ENCODE measurements around the gene PDZK1IP1. TPM values are rescaled to one million over a fixed set of nuclear protein-coding genes. Genes with fewer than 3 reads are reported as not detected.
"Not testable (repeated sequence)": the region's sequence is repeated elsewhere in the genome, so short reads cannot be mapped to it uniquely, and the experiment has no call there.

Gene PDZK1IP1
- total and polyA plus RNA-seq, 12 donors: 0.17 to 16.9 (median 3.8) TPM

GRCh38 chr1:47194311-47194710 lies 4.5 kb upstream of the PDZK1IP1 start:
- intact Hi-C loops (cut with DNase I): loop anchor here in 1 of 2 donors (5.0 kb wide), 2 partner anchors 68 to 228 kb away; no protein-coding TSS in a partner anchor
- H3K27me3 ChIP-seq: no peaks in the 10 kb centered on the region
- no peaks in the 10 kb centered on the region for H3K36me3 ChIP-seq (replicated peaks in 1 of 2)

GRCh38 chr1:47193496-47193895 lies 3.7 kb upstream of the PDZK1IP1 start:
- not testable (repeated sequence) for H3K36me3 ChIP-seq (replicated peaks in 1 of 2); H3K4me1 ChIP-seq (replicated peaks in 1 of 2); H3K9me3 ChIP-seq (replicated peaks in 1 of 3); H3K27ac ChIP-seq; H3K27me3 ChIP-seq; H3K4me3 ChIP-seq
- 67 to 79% (median 73%) methylated on average over 10 of the region's 10 CpGs for WGBS, 4 donors
- DNase-seq: peak in 3 of 7 donors; percentile 10 to 28 (median 15)
- intact Hi-C loops (cut with DNase I): loop anchor here in 1 of 2 donors (5.0 kb wide), 2 partner anchors 69 to 229 kb away; no protein-coding TSS in a partner anchor

More at GRCh38 chr1:47194311-47194710, 4.5 kb upstream of the PDZK1IP1 start:
- no peak for TF ChIP-seq POLR2A (IDR thresholded peaks at IDR 0.05)
- TF ChIP-seq, protein P1, sequence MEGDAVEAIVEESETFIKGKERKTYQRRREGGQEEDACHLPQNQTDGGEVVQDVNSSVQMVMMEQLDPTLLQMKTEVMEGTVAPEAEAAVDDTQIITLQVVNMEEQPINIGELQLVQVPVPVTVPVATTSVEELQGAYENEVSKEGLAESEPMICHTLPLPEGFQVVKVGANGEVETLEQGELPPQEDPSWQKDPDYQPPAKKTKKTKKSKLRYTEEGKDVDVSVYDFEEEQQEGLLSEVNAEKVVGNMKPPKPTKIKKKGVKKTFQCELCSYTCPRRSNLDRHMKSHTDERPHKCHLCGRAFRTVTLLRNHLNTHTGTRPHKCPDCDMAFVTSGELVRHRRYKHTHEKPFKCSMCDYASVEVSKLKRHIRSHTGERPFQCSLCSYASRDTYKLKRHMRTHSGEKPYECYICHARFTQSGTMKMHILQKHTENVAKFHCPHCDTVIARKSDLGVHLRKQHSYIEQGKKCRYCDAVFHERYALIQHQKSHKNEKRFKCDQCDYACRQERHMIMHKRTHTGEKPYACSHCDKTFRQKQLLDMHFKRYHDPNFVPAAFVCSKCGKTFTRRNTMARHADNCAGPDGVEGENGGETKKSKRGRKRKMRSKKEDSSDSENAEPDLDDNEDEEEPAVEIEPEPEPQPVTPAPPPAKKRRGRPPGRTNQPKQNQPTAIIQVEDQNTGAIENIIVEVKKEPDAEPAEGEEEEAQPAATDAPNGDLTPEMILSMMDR (IDR thresholded peaks at IDR 0.05): no peak
- Histone ChIP-seq H3K9me3 (replicated peaks in 1 of 3) (no peaks in the 10 kb centered on the region), H3K4me3 (no peak overlapping the region), H3K4me1 (replicated peaks in 1 of 2) (peaks cover 6 to 8% of the 10 kb centered on the region in 2 donors), H3K27ac (no peak overlapping the region)
- DNase-seq: peak in 2 of 7 donors; percentile 2 to 4

GRCh38 chr1:47192458-47193384 lies 2.9 kb upstream of the PDZK1IP1 start:
- peak; percentile 67 to 88 (median 78) for DNase-seq

DNA sequence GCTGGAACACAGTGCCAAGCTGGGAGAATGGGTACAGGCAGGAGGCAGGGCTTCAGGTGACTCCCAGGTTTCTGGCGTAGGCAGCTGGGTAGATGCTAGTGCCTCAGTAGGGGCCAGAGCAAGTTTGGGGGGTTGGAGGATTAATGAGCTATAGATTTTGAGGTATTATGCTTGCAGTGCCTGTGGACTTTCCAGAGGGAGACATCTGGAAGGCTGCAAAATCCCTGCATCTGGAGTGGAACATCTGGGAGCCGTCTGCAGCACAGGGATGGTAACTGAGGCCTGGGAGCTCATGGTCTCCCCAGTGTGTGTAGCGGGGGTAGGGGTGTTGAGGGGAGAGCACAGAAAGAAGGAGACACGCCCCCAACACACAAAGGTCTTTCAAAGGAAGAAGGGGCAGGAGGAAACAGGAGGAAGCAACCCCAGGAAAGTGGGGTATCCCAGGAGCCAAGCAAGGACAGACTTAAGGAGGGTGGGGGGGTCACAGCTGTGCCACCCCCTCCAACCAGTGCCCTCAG lies 2.2 kb upstream of the PDZK1IP1 start:
- DNase-seq: peak in 3 of 7 donors; percentile 8 to 27 (median 12)
- peaks cover 6 to 8% of the 10 kb centered on the region in 2 donors for H3K4me1 ChIP-seq (replicated peaks in 1 of 2)
- no peak for TF ChIP-seq POLR2A (IDR thresholded peaks at IDR 0.05)
- TF ChIP-seq, protein P1 (IDR thresholded peaks at IDR 0.05): no peak
- H3K9me3 ChIP-seq (replicated peaks in 1 of 3): no peaks in the 10 kb centered on the region
- H3K36me3 ChIP-seq (replicated peaks in 1 of 2): no peaks in the 10 kb centered on the region
- no peak overlapping the region for H3K4me3 ChIP-seq
- WGBS, 4 donors: 69 to 79% (median 72%) methylated on average over 3 to 4 of the region's 4 CpGs
- no peaks in the 10 kb centered on the region for H3K27me3 ChIP-seq
- no peak overlapping the region for H3K27ac ChIP-seq
- intact Hi-C loops (cut with DNase I): loop anchor here in 1 of 2 donors (5.0 kb wide), 2 partner anchors 70 to 230 kb away; no protein-coding TSS in a partner anchor

More at GRCh38 chr1:47192458-47193384, 2.9 kb upstream of the PDZK1IP1 start:
- WGBS, 4 donors: 8 to 11% (median 11%) methylated on average over 9 to 10 of the region's 10 CpGs
- peaks cover 6 to 8% of the 10 kb centered on the region in 2 donors for H3K4me1 ChIP-seq (replicated peaks in 1 of 2)
- no peak overlapping the region for H3K4me3 ChIP-seq
- no peaks in the 10 kb centered on the region for H3K36me3 ChIP-seq (replicated peaks in 1 of 2)
- H3K9me3 ChIP-seq (replicated peaks in 1 of 3): no peaks in the 10 kb centered on the region
- no peak overlapping the region for H3K27ac ChIP-seq
- H3K27me3 ChIP-seq: no peaks in the 10 kb centered on the region
- intact Hi-C loops (cut with DNase I): loop anchor here in 1 of 2 donors (5.0 kb wide), 2 partner anchors 70 to 230 kb away; no protein-coding TSS in a partner anchor
- no peak for TF ChIP-seq POLR2A (IDR thresholded peaks at IDR 0.05)
- TF ChIP-seq, protein P1 (IDR thresholded peaks at IDR 0.05): peak; percentile 84 to 95 (median 88)

All from adrenal gland (tissue), 12 donors.